ENCODE data around the gene L3MBTL1.

L3MBTL1 gene

GRCh38 chr20:43534016-43534415, 26.5 kb downstream of the L3MBTL1 start:
- no peaks in the 10 kb centered on the region for H3K4me1 ChIP-seq (ENCODE audit: control insufficient read depth, low read depth, low read length)
- H3K9ac ChIP-seq (ENCODE audit: low read length), result no peak overlapping the region
- no peak overlapping the region for H2BK120ac ChIP-seq (ENCODE audit: low read depth, low read length)
- no peak overlapping the region for H4K8ac ChIP-seq (ENCODE audit: low read depth, low read length)
- no peak overlapping the region for H4K5ac ChIP-seq (ENCODE audit: low read length)
- no peaks in the 10 kb centered on the region for H3K79me2 ChIP-seq (ENCODE audit: control insufficient read depth, insufficient read depth, low read length)
- H3K27me3 ChIP-seq (ENCODE audit: insufficient read depth, low read length, poor library complexity), result no peaks in the 10 kb centered on the region
- H2BK15ac ChIP-seq (replicated peaks; ENCODE audit: low read depth), result no peak overlapping the region
- no peak overlapping the region for H3K4ac ChIP-seq (ENCODE audit: low read depth, low read length)
- no peak overlapping the region for H3K56ac ChIP-seq (ENCODE audit: low read length)
- no peak for DNase-seq
- H2AK5ac ChIP-seq (ENCODE audit: low read length), result no peak overlapping the region
- WGBS (ENCODE audit: extremely low coverage, insufficient coverage, low lambda C conversion rate), result no CpG with 5 or more reads among the region's 7 CpGs
- no peak overlapping the region for H3K4me3 ChIP-seq (ENCODE audit: low read length)
- no peak overlapping the region for H2BK5ac ChIP-seq (ENCODE audit: low read length)
- H3K27ac ChIP-seq (ENCODE audit: low read depth, low read length), result no peak overlapping the region
- no peak overlapping the region for H3K23ac ChIP-seq (ENCODE audit: low read length)
- H3K18ac ChIP-seq (ENCODE audit: low read length), result no peak overlapping the region
- no peaks in the 10 kb centered on the region for H3K36me3 ChIP-seq (ENCODE audit: control insufficient read depth, insufficient read depth, low read length)
- H3K4me2 ChIP-seq (ENCODE audit: low read length), result no peak overlapping the region
- H3K79me1 ChIP-seq (ENCODE audit: low read length), result no peaks in the 10 kb centered on the region

- no peak overlapping the region for H2BK120ac ChIP-seq (ENCODE audit: low read depth, low read length)
- H4K5ac ChIP-seq (ENCODE audit: low read length), result no peak overlapping the region
- H3K27ac ChIP-seq (ENCODE audit: low read depth, low read length), result no peak overlapping the region
- no peak overlapping the region for H4K8ac ChIP-seq (ENCODE audit: low read depth, low read length)
- no peak overlapping the region for H2BK15ac ChIP-seq (replicated peaks; ENCODE audit: low read depth)
- no peak overlapping the region for H3K56ac ChIP-seq (ENCODE audit: low read length)
- no peaks in the 10 kb centered on the region for H3K27me3 ChIP-seq (ENCODE audit: insufficient read depth, low read length, poor library complexity)
- H3K79me2 ChIP-seq (ENCODE audit: control insufficient read depth, insufficient read depth, low read length), result no peaks in the 10 kb centered on the region
- H3K9ac ChIP-seq (ENCODE audit: low read length), result no peak overlapping the region
- no peak overlapping the region for H2AK5ac ChIP-seq (ENCODE audit: low read length)
- no peak overlapping the region for H3K4me2 ChIP-seq (ENCODE audit: low read length)
- no peak overlapping the region for H3K23ac ChIP-seq (ENCODE audit: low read length)
- H3K36me3 ChIP-seq (ENCODE audit: control insufficient read depth, insufficient read depth, low read length), result no peaks in the 10 kb centered on the region
- no CpG with 5 or more reads among the region's 8 CpGs for WGBS (ENCODE audit: extremely low coverage, insufficient coverage, low lambda C conversion rate)
- no peak overlapping the region for H3K4me3 ChIP-seq (ENCODE audit: low read length)
- no peak overlapping the region for H2BK5ac ChIP-seq (ENCODE audit: low read length)
- no peak overlapping the region for H3K4ac ChIP-seq (ENCODE audit: low read depth, low read length)
- H3K18ac ChIP-seq (ENCODE audit: low read length), result no peak overlapping the region
- H3K4me1 ChIP-seq (ENCODE audit: control insufficient read depth, low read depth, low read length), result no peaks in the 10 kb centered on the region
- DNase-seq, result no peak
- H3K79me1 ChIP-seq (ENCODE audit: low read length), result no peaks in the 10 kb centered on the region
These were observed 27.4 kb downstream of the L3MBTL1 start for GRCh38 chr20:43534791-43535350.

GRCh38 chr20:43535370-43536004, 28.0 kb downstream of the L3MBTL1 start:
- Histone ChIP-seq H2BK5ac (ENCODE audit: low read length) (no peak overlapping the region), H2BK15ac (replicated peaks; ENCODE audit: low read depth) (no peak overlapping the region), H3K9ac (ENCODE audit: low read length) (no peak overlapping the region), H3K79me1 (ENCODE audit: low read length) (no peaks in the 10 kb centered on the region), H3K36me3 (ENCODE audit: control insufficient read depth, insufficient read depth, low read length) (no peaks in the 10 kb centered on the region), H3K27me3 (ENCODE audit: insufficient read depth, low read length, poor library complexity) (no peaks in the 10 kb centered on the region), H3K18ac (ENCODE audit: low read length) (no peak overlapping the region), H2BK120ac (ENCODE audit: low read depth, low read length) (no peak overlapping the region), H3K56ac (ENCODE audit: low read length) (no peak overlapping the region), H3K4me2 (ENCODE audit: low read length) (no peak overlapping the region), H3K4me1 (ENCODE audit: control insufficient read depth, low read depth, low read length) (no peaks in the 10 kb centered on the region), H2AK5ac (ENCODE audit: low read length) (no peak overlapping the region), H3K79me2 (ENCODE audit: control insufficient read depth, insufficient read depth, low read length) (no peaks in the 10 kb centered on the region), H3K4me3 (ENCODE audit: low read length) (no peak overlapping the region), H4K8ac (ENCODE audit: low read depth, low read length) (no peak overlapping the region), H3K23ac (ENCODE audit: low read length) (no peak overlapping the region), H4K5ac (ENCODE audit: low read length) (no peak overlapping the region), H3K27ac (ENCODE audit: low read depth, low read length) (no peak overlapping the region), H3K4ac (ENCODE audit: low read depth, low read length) (no peak overlapping the region)
- WGBS (ENCODE audit: extremely low coverage, insufficient coverage, low lambda C conversion rate), result no CpG with 5 or more reads among the region's 7 CpGs
- no peak for DNase-seq

GRCh38 chr20:43536041-43536816, 28.7 kb downstream of the L3MBTL1 start:
- no peaks in the 10 kb centered on the region for H3K79me1 ChIP-seq (ENCODE audit: low read length)
- H2BK5ac ChIP-seq (ENCODE audit: low read length), result no peak overlapping the region
- H2BK15ac ChIP-seq (replicated peaks; ENCODE audit: low read depth), result no peak overlapping the region
- no peak overlapping the region for H3K4me2 ChIP-seq (ENCODE audit: low read length)
- no peak overlapping the region for H3K56ac ChIP-seq (ENCODE audit: low read length)
- H2AK5ac ChIP-seq (ENCODE audit: low read length), result no peak overlapping the region
- no peak overlapping the region for H3K4ac ChIP-seq (ENCODE audit: low read depth, low read length)
- no peak overlapping the region for H3K23ac ChIP-seq (ENCODE audit: low read length)
- H3K4me1 ChIP-seq (ENCODE audit: control insufficient read depth, low read depth, low read length), result no peaks in the 10 kb centered on the region
- no peak overlapping the region for H3K4me3 ChIP-seq (ENCODE audit: low read length)
- no peaks in the 10 kb centered on the region for H3K36me3 ChIP-seq (ENCODE audit: control insufficient read depth, insufficient read depth, low read length)
- no peak overlapping the region for H4K8ac ChIP-seq (ENCODE audit: low read depth, low read length)
- no peak overlapping the region for H3K27ac ChIP-seq (ENCODE audit: low read depth, low read length)
- whole genome bisulfite sequencing (ENCODE audit: extremely low coverage, insufficient coverage, low lambda C conversion rate), result no CpG with 5 or more reads among the region's 19 CpGs
- H3K18ac ChIP-seq (ENCODE audit: low read length), result no peak overlapping the region
- H4K5ac ChIP-seq (ENCODE audit: low read length), result no peak overlapping the region
- no peaks in the 10 kb centered on the region for H3K27me3 ChIP-seq (ENCODE audit: insufficient read depth, low read length, poor library complexity)
- no peak for DNase-seq
- no peak overlapping the region for H2BK120ac ChIP-seq (ENCODE audit: low read depth, low read length)
- no peak overlapping the region for H3K9ac ChIP-seq (ENCODE audit: low read length)
- H3K79me2 ChIP-seq (ENCODE audit: control insufficient read depth, insufficient read depth, low read length), result no peaks in the 10 kb centered on the region

GRCh38 chr20:43536817-43537440, 29.4 kb downstream of the L3MBTL1 start:
- DNase-seq, result peak; percentile 73
- no peak overlapping the region for H3K4me2 ChIP-seq (ENCODE audit: low read length)
- H2BK5ac ChIP-seq (ENCODE audit: low read length), result no peak overlapping the region
- no peak overlapping the region for H3K18ac ChIP-seq (ENCODE audit: low read length)
- H3K79me1 ChIP-seq (ENCODE audit: low read length), result no peaks in the 10 kb centered on the region
- no peak overlapping the region for H2AK5ac ChIP-seq (ENCODE audit: low read length)
- H3K27ac ChIP-seq (ENCODE audit: low read depth, low read length), result no peak overlapping the region
- no peak overlapping the region for H2BK120ac ChIP-seq (ENCODE audit: low read depth, low read length)
- H4K5ac ChIP-seq (ENCODE audit: low read length), result no peak overlapping the region
- no peaks in the 10 kb centered on the region for H3K36me3 ChIP-seq (ENCODE audit: control insufficient read depth, insufficient read depth, low read length)
- no peak overlapping the region for H3K4me3 ChIP-seq (ENCODE audit: low read length)
- H3K9ac ChIP-seq (ENCODE audit: low read length), result no peak overlapping the region
- no peak overlapping the region for H4K8ac ChIP-seq (ENCODE audit: low read depth, low read length)
- H2BK15ac ChIP-seq (replicated peaks; ENCODE audit: low read depth), result no peak overlapping the region
- no peak overlapping the region for H3K56ac ChIP-seq (ENCODE audit: low read length)
- WGBS (ENCODE audit: extremely low coverage, insufficient coverage, low lambda C conversion rate), result no CpG with 5 or more reads among the region's 2 CpGs
- no peak overlapping the region for H3K4ac ChIP-seq (ENCODE audit: low read depth, low read length)
- no peaks in the 10 kb centered on the region for H3K27me3 ChIP-seq (ENCODE audit: insufficient read depth, low read length, poor library complexity)
- no peaks in the 10 kb centered on the region for H3K79me2 ChIP-seq (ENCODE audit: control insufficient read depth, insufficient read depth, low read length)
- H3K4me1 ChIP-seq (ENCODE audit: control insufficient read depth, low read depth, low read length), result no peaks in the 10 kb centered on the region
- no peak overlapping the region for H3K23ac ChIP-seq (ENCODE audit: low read length)
